ENCODE results near the gene FNIP2.
"Not testable (repeated sequence)": the region's sequence is repeated elsewhere in the genome, so short reads cannot be mapped to it uniquely, and the experiment has no call there.

Gene FNIP2

DNA sequence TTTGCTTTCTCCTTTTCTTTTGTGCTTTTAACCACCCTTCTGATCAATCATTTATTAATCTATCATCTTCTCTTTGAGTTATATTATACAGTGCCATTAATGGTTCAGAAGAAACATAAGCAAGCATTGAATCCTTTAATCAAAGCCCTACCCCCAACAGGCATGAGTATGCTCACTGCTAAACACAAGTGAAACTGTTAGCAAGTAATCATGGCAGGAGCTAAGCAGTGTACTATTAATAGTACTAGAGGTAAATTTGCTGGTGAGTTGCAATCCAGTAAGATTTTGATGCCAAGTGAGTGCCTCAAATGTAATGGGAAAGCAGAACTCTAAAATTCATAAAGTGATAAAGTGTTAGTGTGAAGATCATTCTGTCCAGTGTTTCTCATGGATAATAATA lies 57.2 kb downstream of the FNIP2 start:
- Histone ChIP-seq H3K36me3 (ENCODE audit: insufficient read depth, low read length) (no peaks in the 10 kb centered on the region), H3K4me1 (ENCODE audit: insufficient read depth, low read length) (peaks cover 9% of the 10 kb centered on the region), H3K27me3 (ENCODE audit: insufficient read depth, low read length, poor library complexity) (no peaks in the 10 kb centered on the region), H3K9ac (ENCODE audit: low read depth, low read length) (no peak overlapping the region), H3K4me2 (ENCODE audit: insufficient read depth, low read length) (no peak overlapping the region), H4K20me1 (ENCODE audit: insufficient read depth, low read length) (no peaks in the 10 kb centered on the region), H3K79me2 (ENCODE audit: insufficient read depth, low read length) (no peaks in the 10 kb centered on the region), H3K9me3 (ENCODE audit: insufficient read depth, low read length, severe bottlenecking) (no peaks in the 10 kb centered on the region), H3K27ac (ENCODE audit: low read length) (no peak overlapping the region), H3K4me3 (ENCODE audit: low read depth in 1 of 2, low read length in 2 of 2) (no peak overlapping the region), H2AFZ (ENCODE audit: low read depth, low read length) (no peak overlapping the region)
- no peak for TF ChIP-seq EZH2 (IDR thresholded peaks at IDR 0.05; ENCODE audit: borderline replicate concordance, low read depth, low read length, severe bottlenecking)
- TF ChIP-seq, protein P1, sequence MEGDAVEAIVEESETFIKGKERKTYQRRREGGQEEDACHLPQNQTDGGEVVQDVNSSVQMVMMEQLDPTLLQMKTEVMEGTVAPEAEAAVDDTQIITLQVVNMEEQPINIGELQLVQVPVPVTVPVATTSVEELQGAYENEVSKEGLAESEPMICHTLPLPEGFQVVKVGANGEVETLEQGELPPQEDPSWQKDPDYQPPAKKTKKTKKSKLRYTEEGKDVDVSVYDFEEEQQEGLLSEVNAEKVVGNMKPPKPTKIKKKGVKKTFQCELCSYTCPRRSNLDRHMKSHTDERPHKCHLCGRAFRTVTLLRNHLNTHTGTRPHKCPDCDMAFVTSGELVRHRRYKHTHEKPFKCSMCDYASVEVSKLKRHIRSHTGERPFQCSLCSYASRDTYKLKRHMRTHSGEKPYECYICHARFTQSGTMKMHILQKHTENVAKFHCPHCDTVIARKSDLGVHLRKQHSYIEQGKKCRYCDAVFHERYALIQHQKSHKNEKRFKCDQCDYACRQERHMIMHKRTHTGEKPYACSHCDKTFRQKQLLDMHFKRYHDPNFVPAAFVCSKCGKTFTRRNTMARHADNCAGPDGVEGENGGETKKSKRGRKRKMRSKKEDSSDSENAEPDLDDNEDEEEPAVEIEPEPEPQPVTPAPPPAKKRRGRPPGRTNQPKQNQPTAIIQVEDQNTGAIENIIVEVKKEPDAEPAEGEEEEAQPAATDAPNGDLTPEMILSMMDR (IDR thresholded peaks at IDR 0.05; ENCODE audit: borderline replicate concordance, extremely low read depth, low read length, poor library complexity, severe bottlenecking) = no peak
- DNase-seq (no peak), ATAC-seq (ENCODE audit: insufficient read depth, low read depth) (no peak)

DNA sequence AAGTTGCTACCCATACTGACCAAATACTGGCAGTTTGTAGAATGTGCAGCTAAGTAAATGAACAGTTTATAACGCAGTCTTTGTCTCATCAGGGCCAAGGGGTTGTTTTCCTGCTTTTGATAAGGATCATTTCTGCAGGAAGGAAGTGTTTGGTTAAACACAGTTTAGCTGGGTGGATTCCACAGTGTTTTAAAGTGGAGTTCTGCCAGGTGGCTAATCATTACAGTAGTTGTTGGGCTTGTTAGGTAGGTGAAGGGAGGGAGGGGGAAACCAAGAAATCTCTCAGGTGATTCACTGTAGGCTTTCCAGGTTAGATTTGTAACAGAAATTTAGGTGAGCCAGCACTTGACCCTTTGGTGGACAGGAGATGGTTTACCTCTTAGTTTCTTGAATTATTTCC lies 58.1 kb downstream of the FNIP2 start:
- Histone ChIP-seq H2AFZ (ENCODE audit: low read depth, low read length) (no peak overlapping the region), H3K27me3 (ENCODE audit: insufficient read depth, low read length, poor library complexity) (no peaks in the 10 kb centered on the region), H3K4me3 (ENCODE audit: low read depth in 1 of 2, low read length in 2 of 2) (no peak overlapping the region), H3K9me3 (ENCODE audit: insufficient read depth, low read length, severe bottlenecking) (no peaks in the 10 kb centered on the region), H3K36me3 (ENCODE audit: insufficient read depth, low read length) (no peaks in the 10 kb centered on the region), H4K20me1 (ENCODE audit: insufficient read depth, low read length) (no peaks in the 10 kb centered on the region), H3K9ac (ENCODE audit: low read depth, low read length) (no peak overlapping the region), H3K4me1 (ENCODE audit: insufficient read depth, low read length) (peaks cover 9% of the 10 kb centered on the region), H3K79me2 (ENCODE audit: insufficient read depth, low read length) (no peaks in the 10 kb centered on the region), H3K27ac (ENCODE audit: low read length) (no peak overlapping the region), H3K4me2 (ENCODE audit: insufficient read depth, low read length) (no peak overlapping the region)
- no peak; the same call in 2 of the 3 replicates for ATAC-seq (ENCODE audit: insufficient read depth, low read depth)
- no peak for DNase-seq
- no peak for TF ChIP-seq EZH2 (IDR thresholded peaks at IDR 0.05; ENCODE audit: borderline replicate concordance, low read depth, low read length, severe bottlenecking)
- TF ChIP-seq, protein P1 (IDR thresholded peaks at IDR 0.05; ENCODE audit: borderline replicate concordance, extremely low read depth, low read length, poor library complexity, severe bottlenecking) = no peak

DNA sequence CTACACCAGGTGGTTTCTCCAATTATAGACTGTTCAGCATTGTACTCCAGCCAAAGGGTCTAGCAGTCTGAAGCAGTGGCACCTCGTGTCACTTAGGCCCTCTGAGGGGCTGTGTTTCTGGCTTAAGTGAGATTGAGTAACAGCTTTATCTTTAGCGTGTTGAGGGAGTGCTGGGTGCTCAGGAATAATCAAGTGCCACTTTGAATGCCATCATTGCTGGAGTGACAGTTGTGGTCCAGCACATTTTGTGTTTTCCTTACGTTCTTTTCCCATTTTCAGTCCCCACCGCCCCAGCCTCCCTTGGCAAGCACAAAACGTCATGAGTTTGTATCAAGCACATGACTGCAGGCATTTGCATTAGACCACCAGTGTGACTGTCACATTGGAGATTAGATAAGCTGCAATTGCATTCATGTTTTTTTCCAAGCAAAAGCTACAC lies 58.7 kb downstream of the FNIP2 start:
- no peaks in the 10 kb centered on the region for H4K20me1 ChIP-seq (ENCODE audit: insufficient read depth, low read length)
- DNase-seq (no peak), ATAC-seq (ENCODE audit: insufficient read depth, low read depth) (no peak)
- no peaks in the 10 kb centered on the region for H3K79me2 ChIP-seq (ENCODE audit: insufficient read depth, low read length)
- H3K9ac ChIP-seq (ENCODE audit: low read depth, low read length) = no peak overlapping the region
- no peak overlapping the region for H3K4me3 ChIP-seq (ENCODE audit: low read depth in 1 of 2, low read length in 2 of 2)
- no peaks in the 10 kb centered on the region for H3K36me3 ChIP-seq (ENCODE audit: insufficient read depth, low read length)
- no peaks in the 10 kb centered on the region for H3K9me3 ChIP-seq (ENCODE audit: insufficient read depth, low read length, severe bottlenecking)
- TF ChIP-seq EZH2 (IDR thresholded peaks at IDR 0.05; ENCODE audit: borderline replicate concordance, low read depth, low read length, severe bottlenecking) = no peak
- TF ChIP-seq, protein P1 (IDR thresholded peaks at IDR 0.05; ENCODE audit: borderline replicate concordance, extremely low read depth, low read length, poor library complexity, severe bottlenecking) = no peak
- H3K4me1 ChIP-seq (ENCODE audit: insufficient read depth, low read length) = peaks cover 9% of the 10 kb centered on the region
- no peak overlapping the region for H3K27ac ChIP-seq (ENCODE audit: low read length)
- no peak overlapping the region for H3K4me2 ChIP-seq (ENCODE audit: insufficient read depth, low read length)
- no peak overlapping the region for H2AFZ ChIP-seq (ENCODE audit: low read depth, low read length)
- no peaks in the 10 kb centered on the region for H3K27me3 ChIP-seq (ENCODE audit: insufficient read depth, low read length, poor library complexity)

DNA sequence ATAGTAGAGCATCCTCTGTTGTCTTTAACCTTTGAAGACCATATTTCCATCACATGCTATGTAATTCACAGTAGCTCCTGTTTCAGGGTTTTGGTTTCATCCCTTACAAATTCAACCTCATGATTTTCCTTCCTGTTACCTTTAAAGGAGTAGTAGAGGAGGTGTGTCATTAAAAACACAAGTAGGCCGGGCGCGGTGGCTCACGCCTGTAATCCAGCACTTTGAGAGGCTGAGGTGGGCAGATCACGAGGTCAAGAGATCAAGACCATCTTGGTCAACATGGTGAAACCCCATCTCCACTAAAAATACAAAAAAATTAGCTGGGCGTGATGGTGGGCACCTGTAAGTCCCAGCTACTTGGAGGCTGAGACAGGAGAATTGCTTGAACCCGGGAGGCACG lies 59.3 kb downstream of the FNIP2 start:
- not testable (repeated sequence) for H3K27ac ChIP-seq (ENCODE audit: low read length); H3K27me3 ChIP-seq (ENCODE audit: insufficient read depth, low read length, poor library complexity); ATAC-seq (ENCODE audit: insufficient read depth, low read depth); H3K4me3 ChIP-seq (ENCODE audit: low read depth in 1 of 2, low read length in 2 of 2); H3K4me1 ChIP-seq (ENCODE audit: insufficient read depth, low read length); H4K20me1 ChIP-seq (ENCODE audit: insufficient read depth, low read length); H3K9ac ChIP-seq (ENCODE audit: low read depth, low read length); H3K4me2 ChIP-seq (ENCODE audit: insufficient read depth, low read length); H3K36me3 ChIP-seq (ENCODE audit: insufficient read depth, low read length); H3K79me2 ChIP-seq (ENCODE audit: insufficient read depth, low read length); DNase-seq; H3K9me3 ChIP-seq (ENCODE audit: insufficient read depth, low read length, severe bottlenecking); H2AFZ ChIP-seq (ENCODE audit: low read depth, low read length)
